IPS-18c (cell line): ENCODE measurements around the gene UBE3B.

Experiments
- H3K4me3 ChIP-seq: 2 replicates; pipeline ENCODE4 v1.7.0; 2013; ENCODE audit warnings: low read depth, mild to moderate bottlenecking, low read length, moderate library complexity; ENCODE audit not compliant: insufficient read depth
- H3K9me3 ChIP-seq: one replicate; pipeline ENCODE4 v1.6.1; 2013; ENCODE audit warnings: mild to moderate bottlenecking, low read length, moderate library complexity; ENCODE audit not compliant: control insufficient read depth, insufficient read depth

The UBE3B gene

DNA sequence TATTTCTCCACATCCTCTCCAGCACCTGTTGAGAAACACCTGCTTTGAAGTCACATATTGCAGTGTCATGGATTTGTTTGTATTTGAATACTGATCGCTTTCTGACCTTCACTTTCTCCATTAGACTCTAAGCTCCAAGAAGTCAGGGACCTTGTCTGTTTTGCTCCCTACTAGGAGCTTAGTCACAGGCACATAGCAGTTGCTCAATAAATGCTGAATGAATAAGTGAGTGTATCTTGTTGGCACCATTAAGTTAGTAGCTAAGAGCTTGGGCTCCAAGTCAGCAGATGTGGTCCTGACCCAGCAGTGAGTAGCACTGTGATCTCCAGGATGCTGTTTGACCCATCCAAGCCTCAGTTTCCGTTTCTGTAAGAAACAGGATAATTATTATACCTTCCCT is 106.3 kb downstream of the UBE3B start:
- Histone ChIP-seq H3K4me3 (no peak overlapping the region), H3K9me3 (no peaks in the 10 kb centered on the region)
